Measurements from ENCODE around the gene ATP6V1C2.

GRCh38 chr2:10742666-10743065 is 21.2 kb downstream of the ATP6V1C2 start:
- TF ChIP-seq CTCF (conservative IDR thresholded peaks at IDR 0.05; ENCODE audit: low read depth in 2 of 2): no peak
- no peak for TF ChIP-seq REST (IDR thresholded peaks at IDR 0.05; ENCODE audit: unreplicated experiment)
- TF ChIP-seq POLR2AphosphoS5 (IDR thresholded peaks at IDR 0.05; ENCODE audit: low read depth): no peak
- no peak for TF ChIP-seq EZH2phosphoT487 (IDR thresholded peaks at IDR 0.05; ENCODE audit: unreplicated experiment)
